ENCODE data around the gene PCSK5. TPM values are rescaled to one million over a fixed set of nuclear protein-coding genes. Genes with fewer than 3 reads are reported as not detected.

Gene PCSK5
- polyA plus RNA-seq, 12 donors: 13.2 to 21.6 (median 16.9) TPM; not detected in 1

DNA sequence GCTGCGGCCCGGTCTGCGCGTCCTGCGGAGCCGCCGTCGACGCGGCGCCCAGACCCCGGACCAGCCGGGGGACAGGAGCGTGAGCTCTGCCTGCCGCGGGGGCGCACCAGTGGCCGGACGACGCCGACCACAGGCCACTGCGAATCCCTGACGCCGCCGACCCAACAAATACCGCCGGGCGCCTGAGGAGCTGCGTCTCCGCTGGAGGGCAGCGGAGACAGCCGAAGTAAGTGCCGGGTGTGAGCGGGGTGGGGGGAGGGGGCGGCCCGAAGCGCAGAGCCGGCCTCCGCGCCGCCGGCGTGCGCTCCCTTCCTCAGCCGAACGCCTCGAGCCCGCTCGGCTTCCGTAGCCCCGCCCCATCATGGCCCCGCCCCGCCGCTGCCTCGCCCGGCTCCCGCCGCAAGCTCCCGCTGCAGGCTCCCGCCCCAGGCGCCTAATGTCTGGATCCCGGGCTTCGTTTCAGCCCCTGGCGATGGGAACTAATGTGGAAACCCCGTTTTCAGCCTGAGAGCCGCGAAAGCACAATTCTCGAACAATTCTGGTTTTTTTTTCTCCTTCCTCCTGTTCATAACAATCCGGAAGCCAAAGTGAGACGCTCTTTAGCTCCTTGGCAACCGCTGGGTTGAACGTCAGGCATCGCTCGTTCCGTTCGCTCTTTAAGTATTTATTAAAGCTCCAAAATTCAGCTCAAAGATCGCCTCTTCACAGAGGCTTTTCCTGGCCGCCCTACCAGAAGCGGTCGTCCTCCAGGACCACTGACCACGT, 503.9 kb downstream of the PCSK5 start, which contains the start of gene RFK:
TSS of gene RFK (minus strand) at position 232 of the 765 bp plus-strand sequence. CDS start 255 bp downstream, outside the sequence.
- peak; percentile 94 for DNase-seq

- no peak for DNase-seq
These were observed 504.4 kb downstream of the PCSK5 start for GRCh38 chr9:76394960-76395252.

GRCh38 chr9:76395381-76395780, 504.9 kb downstream of the PCSK5 start:
- DNase-seq: no peak

DNA sequence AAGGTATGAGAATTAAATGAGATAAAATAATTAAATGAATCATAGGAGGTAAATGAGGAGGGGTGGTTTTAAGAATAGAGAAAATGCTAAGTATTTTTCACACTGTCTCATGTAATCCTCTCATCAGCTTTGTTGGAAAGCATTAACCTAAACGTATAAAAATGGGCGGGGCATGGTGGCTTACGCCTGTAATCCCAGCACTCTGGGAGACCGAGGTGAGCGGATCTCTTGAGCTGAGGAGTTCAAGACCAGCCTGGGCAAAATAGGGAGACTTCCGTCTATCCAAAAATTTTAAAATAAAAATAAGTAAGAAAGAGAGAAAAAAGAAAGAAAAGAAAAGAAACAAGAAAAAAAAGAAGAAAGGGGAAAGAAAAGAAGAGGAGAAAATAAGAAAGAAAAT, 505.7 kb downstream of the PCSK5 start:
- no peak for DNase-seq

DNA sequence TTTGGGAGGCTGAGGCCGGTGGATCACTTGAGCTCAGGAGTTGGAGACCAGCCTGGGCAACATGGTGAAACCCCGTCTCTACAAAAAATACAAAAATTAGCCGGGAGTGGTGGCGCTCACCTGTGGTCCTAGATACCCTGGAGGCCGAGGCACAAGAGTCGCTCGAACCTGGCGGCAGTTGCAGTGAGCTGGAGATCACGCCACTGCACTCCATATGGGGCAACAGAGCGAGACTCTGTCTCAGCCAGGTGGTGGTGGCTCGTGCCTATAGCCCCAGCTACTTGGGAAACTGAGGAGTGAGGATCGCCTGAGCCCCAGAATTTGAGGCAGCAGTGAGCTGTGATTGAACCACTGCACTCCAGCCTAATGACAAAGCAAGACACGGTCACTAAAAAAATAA, 506.1 kb downstream of the PCSK5 start:
- DNase-seq: no peak

GRCh38 chr9:76399856-76400255, 509.4 kb downstream of the PCSK5 start:
- no peak for DNase-seq

- no peak for DNase-seq
These were observed 510.1 kb downstream of the PCSK5 start for GRCh38 chr9:76400534-76401096.

DNA sequence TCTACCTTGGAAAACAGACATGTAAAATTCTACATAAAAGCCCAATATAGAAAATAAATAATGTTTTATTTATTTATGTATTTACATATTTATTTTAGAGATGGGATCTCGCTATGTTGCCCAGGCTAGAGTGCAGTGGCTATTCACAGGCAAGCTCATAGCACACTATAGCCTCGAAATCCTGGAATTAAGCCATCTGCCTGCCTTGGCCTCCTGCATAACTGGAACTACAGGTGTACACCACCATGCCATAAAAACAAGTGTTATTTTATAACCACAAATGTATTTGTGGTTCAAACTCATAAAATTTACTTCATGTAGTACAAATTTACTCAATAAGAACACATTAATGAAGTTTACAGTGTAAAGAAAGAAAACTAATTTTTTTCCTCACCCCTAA, 510.7 kb downstream of the PCSK5 start:
- DNase-seq: no peak

GRCh38 chr9:76401580-76402354, 511.3 kb downstream of the PCSK5 start:
- DNase-seq: no peak

- peak; percentile 36 for DNase-seq
These were observed 512.9 kb downstream of the PCSK5 start for GRCh38 chr9:76403352-76403751.

DNA sequence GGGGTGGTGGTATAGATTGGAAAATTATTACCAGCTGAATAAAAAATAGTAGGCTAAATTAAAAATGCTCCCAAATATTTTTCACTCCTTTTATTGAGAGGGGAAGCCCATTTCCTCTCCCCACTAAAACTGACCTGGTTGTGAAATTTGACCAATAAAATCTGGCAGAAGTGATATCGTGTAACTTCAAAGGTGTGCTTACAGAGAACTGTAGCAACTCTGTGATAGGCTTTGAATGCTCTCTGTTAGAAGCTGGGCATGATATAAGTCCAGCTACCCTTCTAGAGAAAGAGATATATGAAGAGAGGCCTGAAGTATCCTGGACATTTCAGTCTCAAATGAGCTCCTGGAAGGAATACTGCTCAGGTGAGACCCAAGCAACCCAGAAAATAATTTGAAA, 513.9 kb downstream of the PCSK5 start:
- DNase-seq: no peak

GRCh38 chr9:76405340-76405739, 514.9 kb downstream of the PCSK5 start:
- no peak for DNase-seq

DNA sequence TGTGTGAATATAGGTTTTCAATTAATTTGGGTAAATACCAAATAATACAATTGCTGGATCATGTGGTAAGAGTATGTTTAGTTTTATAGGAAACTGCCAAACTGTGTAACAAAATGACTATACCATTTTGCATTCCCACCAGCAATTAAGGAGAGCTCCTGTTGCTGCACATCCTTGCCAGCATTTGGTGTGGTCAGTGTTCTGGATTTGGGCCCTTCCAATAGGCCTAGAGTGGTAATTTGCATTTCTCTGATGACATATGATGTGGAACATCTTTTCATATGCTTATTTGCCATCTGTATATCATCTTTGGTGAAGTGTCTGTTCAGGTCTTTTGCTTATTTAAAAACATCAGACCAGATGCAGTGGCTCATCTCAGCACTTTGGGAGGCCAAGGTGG, 515.4 kb downstream of the PCSK5 start:
- DNase-seq: no peak

Measured in muscle of arm (tissue), 12 donors.